ENCODE measurements around the gene TCF7L2.

The TCF7L2 gene

GRCh38 chr10:113068178-113068890, 118.3 kb downstream of the TCF7L2 start:
- no peak for DNase-seq

- DNase-seq = no peak
Observed at GRCh38 chr10:113069595-113069994, 119.5 kb downstream of the TCF7L2 start.

GRCh38 chr10:113071446-113071845, 121.4 kb downstream of the TCF7L2 start:
- no peak for DNase-seq

- no peak for DNase-seq
Observed at GRCh38 chr10:113073549-113074189, 123.6 kb downstream of the TCF7L2 start.

GRCh38 chr10:113076949-113077348, 126.9 kb downstream of the TCF7L2 start:
- no peak for DNase-seq

- no peak for DNase-seq
Observed at GRCh38 chr10:113078282-113078907, 128.3 kb downstream of the TCF7L2 start.

- no peak for DNase-seq
Observed at GRCh38 chr10:113080061-113080924, 130.2 kb downstream of the TCF7L2 start.

GRCh38 chr10:113080925-113081229, 130.8 kb downstream of the TCF7L2 start:
- DNase-seq = no peak

GRCh38 chr10:113084031-113084430, 134.0 kb downstream of the TCF7L2 start:
- DNase-seq = no peak

- no peak for DNase-seq
Observed at GRCh38 chr10:113085776-113086175, 135.7 kb downstream of the TCF7L2 start.

GRCh38 chr10:113086282-113086681, 136.2 kb downstream of the TCF7L2 start:
- no peak for DNase-seq

- peak in 1 of 2 donors; percentile 12 for DNase-seq
Observed at GRCh38 chr10:113087165-113088029, 137.3 kb downstream of the TCF7L2 start.

- DNase-seq = no peak
Observed at GRCh38 chr10:113088194-113088593, 138.1 kb downstream of the TCF7L2 start.

- no peak for DNase-seq
Observed at GRCh38 chr10:113089551-113089950, 139.5 kb downstream of the TCF7L2 start.

- no peak for DNase-seq
Observed at GRCh38 chr10:113091920-113092319, 141.9 kb downstream of the TCF7L2 start.

- DNase-seq = no peak
Observed at GRCh38 chr10:113093188-113094113, 143.4 kb downstream of the TCF7L2 start.

- DNase-seq = peak in 1 of 2 donors; percentile 82
Observed at GRCh38 chr10:113094114-113094486, 144.1 kb downstream of the TCF7L2 start.

GRCh38 chr10:113095419-113096127, 145.5 kb downstream of the TCF7L2 start:
- no peak for DNase-seq

GRCh38 chr10:113096128-113096996, 146.3 kb downstream of the TCF7L2 start:
- DNase-seq = no peak

- DNase-seq = no peak
Observed at GRCh38 chr10:113097036-113097435, 147.0 kb downstream of the TCF7L2 start.

All from bone marrow (tissue), 2 donors.